Activated CD8-positive, alpha-beta memory T cell treated with anti-CD3 and anti-CD28 coated beads for 24 hours (primary cell): ENCODE measurements around the gene KRTAP25-1.

Experiments used
- DNase-seq: peaks from one replicate; pipeline ENCODE4 v3.0.0-alpha.2; 2020

The KRTAP25-1 gene, protein sequence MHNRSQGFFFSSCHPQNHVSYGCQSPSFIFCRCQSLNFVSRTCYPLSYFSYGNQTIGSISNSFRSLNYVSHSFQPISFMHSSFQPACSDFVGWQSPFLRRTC

DNA sequence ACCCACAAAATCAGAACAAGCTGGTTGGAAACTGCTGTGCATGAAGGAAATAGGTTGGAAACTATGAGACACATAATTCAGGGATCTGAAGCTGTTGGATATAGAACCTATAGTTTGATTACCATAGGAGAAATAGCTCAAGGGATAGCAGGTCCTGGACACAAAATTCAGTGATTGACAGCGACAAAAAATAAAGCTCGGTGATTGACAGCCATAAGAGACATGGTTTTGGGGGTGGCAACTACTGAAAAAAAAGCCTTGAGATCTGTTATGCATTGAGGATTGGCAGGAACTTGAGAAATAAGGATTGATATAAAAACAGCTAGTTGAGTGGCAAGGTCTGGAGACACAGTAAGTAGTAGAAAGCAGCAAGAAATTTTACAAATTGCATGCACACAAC, at the start of gene KRTAP25-1:
TSS of gene KRTAP25-1 (minus strand) at position 300 of the 400 bp plus-strand sequence. CDS start at position 276, 24 bp downstream.
- DNase-seq, result no peak

DNA sequence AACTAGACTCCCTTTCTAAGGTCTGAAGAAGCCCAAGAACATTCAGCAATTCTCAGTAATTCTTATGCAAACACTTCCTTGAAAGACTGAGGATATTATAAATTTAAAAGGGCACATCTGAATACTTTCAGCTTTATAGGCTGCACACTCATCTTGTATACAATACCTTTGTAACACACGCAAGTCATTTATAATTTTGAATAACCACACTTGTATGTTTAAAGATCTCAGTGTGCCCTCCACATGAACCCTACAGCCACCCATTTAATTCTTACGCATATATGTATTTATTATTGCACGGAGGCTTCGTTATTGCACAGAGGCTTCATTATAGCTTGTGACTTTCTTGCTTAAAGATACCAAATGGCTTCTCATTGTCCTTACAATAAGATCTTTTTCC, 49.4 kb upstream of the KRTAP25-1 start:
- DNase-seq, result no peak

DNA sequence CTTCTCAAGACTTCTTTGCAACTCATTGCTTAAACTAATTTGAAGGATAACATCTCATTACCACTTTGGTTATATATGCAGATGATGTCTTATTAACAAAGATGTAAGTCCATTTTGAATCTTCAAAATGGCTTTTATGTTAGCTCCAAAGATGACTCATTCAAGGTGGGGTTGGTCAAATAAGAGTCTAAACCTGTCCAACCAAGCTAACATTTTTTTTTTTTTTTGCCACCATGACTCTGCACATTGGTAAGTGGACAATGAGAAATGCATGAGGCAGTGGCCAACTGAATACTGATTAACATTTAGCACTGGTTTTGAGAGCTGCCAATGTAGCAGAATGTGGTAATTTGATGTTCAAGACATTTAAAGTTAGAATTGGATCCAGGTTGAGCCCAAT, 48.5 kb upstream of the KRTAP25-1 start:
- DNase-seq, result no peak

DNA sequence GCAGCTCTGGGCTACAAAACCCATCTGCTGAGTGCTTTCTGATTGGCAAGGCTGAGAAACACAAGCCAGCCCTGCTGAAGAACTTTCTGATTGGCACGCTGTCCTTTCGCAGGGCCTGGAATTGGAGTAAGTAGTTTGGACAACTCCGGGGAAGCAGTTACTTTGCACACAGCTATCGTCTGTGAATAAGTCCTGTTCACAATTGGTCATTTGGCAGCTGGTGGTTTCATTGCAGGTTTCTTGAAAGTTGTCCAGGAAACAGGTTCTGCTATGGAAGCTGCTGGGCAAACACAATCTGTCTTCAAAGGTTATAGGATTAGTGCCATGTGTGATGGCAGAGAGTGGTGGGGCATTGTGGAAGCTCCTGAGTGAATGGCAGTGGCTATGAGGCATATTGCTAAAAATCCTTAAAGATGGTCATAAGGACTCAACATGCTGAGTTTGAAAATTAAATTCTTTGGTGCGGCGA, 48.0 kb upstream of the KRTAP25-1 start, which contains the start of gene KRTAP27-1:
TSS of gene KRTAP27-1 (minus strand) at position 419 of the 469 bp plus-strand sequence. CDS start at position 393, 26 bp downstream.
- DNase-seq, result no peak

DNA sequence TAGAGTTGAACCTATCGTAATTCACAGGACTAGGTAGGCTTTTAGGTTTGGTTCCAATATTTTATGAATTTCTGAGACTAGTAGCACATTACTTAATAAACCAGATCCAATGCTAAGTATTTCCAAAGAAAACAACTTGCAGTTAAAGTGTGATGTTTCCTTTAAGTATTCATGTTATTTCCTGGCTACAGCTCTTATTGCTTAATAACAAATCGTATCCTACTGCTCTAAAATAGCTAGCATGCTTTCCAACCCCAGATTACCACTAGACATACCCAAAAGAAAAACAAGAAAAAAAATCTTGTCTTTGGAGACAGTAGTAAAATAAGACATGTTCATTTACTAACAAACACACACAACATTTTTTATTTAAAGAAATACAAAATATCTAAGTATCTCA, 47.3 kb upstream of the KRTAP25-1 start:
- DNase-seq, result no peak

DNA sequence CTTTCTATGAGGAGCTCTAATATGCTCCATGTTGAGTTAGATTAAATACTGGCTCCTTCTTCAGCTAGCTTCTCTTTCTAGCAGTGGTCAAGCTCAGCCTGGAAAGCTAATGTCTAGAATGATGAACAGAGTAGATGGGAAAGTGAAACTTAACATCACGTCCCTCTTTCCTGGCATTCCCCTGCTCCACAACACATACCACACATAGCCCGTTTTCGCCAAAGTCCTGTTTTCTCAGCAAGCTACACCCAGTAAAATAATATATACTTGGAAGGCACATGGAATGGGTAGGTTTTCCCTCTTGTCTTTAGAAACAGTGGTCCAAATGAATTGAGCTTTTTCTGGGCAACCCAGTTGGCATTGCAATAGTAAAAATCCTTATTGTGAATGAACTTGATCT, 44.4 kb upstream of the KRTAP25-1 start:
- no peak for DNase-seq

DNA sequence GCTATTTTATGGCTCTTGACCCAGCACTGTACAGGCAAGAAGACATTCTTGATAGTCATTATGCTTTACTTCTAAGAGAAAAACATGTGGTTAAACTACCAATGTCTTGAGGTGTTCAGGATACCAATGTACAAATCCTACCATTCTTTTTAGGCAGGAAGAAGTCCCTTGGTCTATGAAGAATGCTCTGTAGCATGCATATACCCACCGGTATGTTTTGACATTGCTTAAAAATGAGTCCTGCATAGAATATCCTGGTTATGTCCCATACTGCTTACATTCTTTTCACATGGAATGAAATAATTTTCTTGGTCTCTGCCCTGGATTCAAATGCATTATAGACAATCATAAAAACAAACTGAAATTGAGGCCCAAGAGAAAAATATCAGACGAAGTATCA, 43.4 kb upstream of the KRTAP25-1 start:
- no peak for DNase-seq

DNA sequence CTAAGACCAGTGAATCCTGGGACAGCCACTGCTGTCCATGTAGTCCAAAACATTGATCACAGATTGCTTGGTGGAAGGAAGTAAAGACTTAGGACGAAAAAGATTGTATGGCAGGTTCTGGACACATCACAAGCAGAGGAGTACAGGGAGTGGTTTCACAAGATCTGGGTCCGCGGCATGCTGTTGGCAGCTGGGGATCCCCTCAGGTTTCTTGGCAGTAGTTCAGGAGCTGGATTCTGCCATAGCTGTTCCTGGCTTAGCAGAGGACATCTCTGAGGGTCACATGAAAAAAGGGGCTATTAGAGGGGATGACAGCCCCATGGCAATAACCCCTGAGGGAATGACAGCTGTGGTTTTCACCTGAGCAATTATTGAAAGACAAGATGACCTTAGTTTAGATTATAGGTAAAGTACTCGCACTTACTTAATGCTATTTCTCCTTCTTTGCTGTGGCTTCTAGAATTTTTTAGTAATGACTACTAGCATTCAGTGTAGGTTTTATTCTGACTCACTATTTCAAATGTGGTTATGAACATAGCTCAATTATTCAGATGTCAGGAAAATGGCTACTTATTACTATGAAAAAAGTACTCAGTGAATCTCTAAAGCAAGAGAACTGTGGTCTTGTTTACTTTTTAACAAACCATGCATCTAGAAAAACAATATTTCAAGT, 40.0 kb upstream of the KRTAP25-1 start:
- DNase-seq, result no peak

DNA sequence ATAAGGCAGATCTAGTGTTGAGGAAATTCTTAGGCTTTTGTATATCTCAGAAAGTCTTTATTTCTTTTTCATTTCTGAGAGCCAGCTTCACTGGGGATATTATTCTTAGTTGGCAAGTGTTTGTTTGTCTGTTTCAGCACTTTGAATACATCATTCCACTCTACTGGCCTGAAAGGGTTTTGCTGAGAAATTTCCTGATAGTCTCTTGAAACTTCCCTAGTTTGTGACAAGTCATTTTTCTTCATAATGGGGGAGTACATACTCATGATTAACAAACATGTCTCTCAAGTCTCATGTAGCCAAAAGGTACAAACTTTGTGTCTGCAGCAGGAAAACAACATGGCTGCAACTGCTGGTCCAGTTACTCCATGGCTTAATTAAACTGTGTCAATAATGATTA, 37.1 kb upstream of the KRTAP25-1 start:
- no peak for DNase-seq

DNA sequence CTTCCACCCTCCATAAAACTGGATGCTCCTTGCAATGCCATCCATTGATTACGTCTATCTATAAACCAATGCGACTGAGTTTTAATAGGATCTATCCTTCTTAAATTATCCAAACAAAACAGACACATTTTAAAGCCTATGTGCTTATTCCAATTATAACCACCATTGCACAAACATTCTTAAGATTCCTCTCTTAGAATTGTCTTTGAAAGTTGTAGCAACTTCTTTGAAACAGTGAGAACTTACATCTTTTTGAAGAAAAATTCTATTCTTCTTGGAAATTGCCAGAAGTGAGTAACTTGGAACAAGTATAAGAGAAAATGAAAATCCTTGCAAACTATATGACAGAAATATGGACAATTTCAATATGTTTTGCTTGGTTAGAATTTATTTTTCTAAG, 30.9 kb upstream of the KRTAP25-1 start, which contains the start of gene KRTAP26-1:
TSS of gene KRTAP26-1 (minus strand) at position 101 of the 400 bp plus-strand sequence. CDS start 280 bp downstream, outside the sequence.
- DNase-seq, result no peak

DNA sequence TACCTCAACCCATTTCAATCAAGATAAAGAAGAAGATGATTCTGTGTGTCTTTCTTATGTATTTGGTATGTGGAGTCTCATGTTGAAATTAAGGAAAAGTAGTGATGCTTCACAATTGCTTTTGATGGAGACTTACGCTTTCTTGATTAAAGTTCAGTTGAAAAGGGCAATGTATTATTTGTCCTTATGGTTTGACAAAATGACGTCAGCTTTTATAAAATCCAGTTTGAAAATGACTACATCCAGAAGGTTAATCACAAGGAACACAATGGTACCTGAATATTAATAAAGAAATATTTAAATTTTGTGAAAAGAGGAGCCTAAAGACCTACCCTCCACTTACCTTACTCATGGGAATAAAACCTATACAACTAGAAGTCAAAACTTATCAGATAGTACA, 26.4 kb upstream of the KRTAP25-1 start:
- DNase-seq, result no peak

DNA sequence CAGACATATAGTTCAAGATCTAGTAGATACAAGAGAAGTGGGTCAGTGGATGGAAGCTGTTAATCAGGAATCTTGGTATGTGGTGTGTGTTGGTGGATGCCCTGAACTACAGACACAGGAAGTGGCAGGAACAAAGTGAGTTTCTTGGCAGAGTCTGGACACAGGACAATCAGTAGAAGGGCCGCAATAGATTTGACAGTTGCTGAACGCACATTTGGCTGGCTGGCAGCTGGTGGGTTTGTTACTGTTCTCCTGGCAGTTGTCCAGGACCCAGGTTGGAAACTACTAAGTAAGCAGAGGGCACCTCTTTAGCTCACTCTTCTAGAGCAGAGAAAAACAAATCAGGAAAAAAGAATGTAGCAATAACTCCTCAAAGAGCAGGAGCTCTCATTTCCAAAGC, 17.6 kb upstream of the KRTAP25-1 start:
- no peak for DNase-seq

DNA sequence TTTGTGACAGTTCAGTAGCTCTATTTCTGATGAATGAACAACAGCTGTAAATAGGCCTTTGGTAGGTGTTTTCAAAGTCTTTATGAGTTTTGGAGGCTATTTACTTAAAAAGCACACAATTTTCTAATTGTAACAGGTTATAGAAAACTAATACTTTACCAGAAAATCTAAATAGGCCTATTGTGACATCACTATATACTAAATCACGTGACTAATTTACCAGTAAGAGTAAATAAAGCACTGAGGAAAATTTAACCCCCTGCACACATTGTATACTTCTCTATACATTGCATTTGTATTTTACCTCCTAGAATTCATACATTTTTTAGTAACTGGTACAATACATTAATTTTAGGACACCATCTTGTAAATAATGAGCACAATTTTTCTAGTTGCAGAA, 15.8 kb upstream of the KRTAP25-1 start:
- DNase-seq, result no peak

DNA sequence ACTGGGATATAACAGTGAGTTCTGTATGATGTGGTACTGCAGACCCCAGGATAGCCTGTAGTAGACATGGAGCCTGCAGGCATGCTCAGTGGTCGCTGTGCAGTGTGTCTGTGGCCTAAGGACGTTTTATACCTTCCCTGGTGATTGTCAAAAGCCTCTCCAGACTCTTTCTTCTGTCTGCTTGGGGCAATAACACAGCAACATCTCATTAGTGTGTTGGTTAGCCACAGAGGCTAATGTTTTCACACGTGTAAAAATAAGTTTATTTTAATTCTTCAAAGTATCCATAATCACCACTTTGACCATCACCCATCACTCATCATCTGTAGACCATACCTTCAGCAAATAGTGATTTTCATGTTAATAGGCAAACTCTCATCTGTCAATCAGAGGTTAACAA, 6.5 kb downstream of the KRTAP25-1 start, which contains the start of gene KRTAP24-1:
TSS of gene KRTAP24-1 (minus strand) at position 101 of the 400 bp plus-strand sequence. CDS start at position 83, 18 bp downstream.
- no peak for DNase-seq

DNA sequence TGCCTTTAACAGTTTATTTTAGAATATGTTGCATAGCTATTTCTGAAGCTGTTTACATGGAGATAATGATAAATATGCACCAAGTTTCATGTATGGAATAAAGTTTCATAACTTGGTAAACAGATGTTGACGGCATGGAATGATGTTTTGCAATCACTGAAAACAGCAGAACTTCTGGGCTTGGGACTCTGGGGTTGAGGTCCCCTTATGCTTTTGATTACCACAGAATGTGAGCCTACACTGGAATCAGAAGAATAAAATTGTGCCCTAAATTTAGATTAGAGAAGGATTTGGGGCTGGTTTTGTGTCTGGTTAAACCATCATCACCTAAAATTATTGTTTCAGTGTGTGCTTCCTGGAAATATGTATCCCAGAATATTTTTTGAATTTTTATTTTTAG, 17.7 kb downstream of the KRTAP25-1 start:
- DNase-seq, result no peak

DNA sequence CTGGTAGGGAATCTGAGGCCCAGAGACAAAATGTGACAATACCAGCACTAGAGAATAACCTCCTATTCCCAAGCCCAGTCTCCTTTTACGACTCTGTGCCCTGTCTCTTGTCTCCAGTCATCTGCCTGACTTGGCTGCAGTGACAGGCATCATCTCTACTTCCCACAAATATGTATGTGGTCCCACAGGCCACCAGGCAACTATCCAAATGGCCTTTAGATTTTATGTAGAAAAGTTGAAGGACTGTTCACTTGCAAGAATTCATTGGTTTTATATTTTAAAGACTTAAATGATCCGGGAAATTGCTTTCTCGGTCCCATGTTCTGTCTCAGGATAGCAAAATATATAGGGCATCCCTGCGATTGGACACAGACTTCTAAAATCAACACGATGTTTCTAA, 18.2 kb downstream of the KRTAP25-1 start:
- no peak for DNase-seq

DNA sequence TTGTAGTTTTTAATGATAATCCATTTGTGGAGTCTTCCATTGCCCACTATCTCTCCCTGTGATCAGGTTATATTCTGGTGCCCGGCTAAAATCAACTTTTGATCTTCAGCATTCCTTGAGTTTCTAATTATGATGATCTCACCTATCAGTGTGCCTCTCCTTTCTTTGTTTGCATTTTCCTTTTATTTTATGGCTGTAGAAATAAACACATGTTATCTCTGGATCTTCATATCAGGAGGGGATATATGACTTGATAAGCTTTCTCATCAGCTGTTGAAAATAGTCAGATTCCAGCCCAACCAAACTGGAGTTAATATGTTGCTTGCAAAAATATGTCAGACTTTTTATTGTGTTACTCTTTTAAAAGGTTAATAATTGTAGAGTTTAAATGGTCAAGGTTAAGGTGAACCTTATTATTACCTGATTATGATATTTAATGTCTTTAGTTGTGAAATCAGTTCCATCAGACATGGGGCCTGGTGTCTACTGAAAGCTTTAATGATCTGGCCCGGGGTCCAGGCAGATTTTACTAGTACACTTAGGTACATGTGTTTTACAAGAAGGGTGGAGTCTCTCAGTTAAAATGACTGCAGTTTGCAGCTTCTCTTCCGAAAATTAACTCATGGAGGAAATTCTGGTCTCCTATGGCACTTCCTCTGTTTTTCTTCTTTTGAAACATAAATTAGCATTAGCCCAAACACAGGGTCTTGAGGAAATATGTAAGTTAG, 19.3 kb downstream of the KRTAP25-1 start:
- no peak for DNase-seq

DNA sequence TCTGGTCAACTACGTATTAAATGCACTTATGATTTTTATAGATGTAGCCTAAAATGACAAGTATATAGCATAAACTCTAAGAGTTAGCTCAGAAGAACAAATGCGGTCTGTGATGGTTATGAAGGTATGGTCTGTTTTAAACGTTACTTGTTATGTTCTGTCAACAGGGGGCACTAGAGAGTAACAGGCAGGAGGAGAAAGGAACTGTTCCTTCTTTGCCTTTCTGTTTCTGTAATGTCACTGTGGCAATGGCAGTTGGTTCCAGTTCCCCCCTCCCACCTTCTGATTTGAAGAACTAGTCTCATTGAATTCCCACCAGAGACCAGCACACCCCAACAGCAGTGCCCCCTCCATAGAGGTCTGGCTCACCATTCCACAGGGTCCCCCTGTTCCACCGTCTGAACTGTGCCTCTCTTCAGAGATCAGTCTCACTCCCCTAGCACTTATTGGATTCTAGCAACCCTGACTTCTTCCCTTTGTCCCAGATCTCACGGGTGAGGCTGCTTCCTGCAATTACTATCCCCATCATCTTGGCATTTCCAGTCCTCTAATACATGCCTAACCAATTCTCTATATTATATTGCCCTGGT, 20.6 kb downstream of the KRTAP25-1 start:
- DNase-seq, result no peak

DNA sequence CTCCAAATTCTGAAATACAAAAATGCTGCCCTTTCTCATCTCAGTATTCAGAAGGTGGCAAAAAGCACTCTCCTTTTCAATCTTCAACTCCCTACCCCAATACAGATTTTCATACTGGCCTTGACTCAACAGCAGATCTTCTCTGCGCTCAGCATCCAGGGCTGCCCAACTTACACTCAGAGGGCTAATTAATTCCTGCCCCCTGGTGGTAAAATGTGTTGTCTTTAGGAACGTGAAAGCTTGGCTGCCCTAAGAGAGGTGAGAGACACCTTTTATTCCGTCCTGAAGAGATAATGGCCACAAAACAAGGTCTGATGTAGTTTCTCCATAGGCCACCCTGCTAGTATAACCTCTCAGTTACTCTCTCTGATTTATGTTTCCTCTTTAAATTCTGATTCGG, 31.5 kb downstream of the KRTAP25-1 start:
- DNase-seq, result no peak

DNA sequence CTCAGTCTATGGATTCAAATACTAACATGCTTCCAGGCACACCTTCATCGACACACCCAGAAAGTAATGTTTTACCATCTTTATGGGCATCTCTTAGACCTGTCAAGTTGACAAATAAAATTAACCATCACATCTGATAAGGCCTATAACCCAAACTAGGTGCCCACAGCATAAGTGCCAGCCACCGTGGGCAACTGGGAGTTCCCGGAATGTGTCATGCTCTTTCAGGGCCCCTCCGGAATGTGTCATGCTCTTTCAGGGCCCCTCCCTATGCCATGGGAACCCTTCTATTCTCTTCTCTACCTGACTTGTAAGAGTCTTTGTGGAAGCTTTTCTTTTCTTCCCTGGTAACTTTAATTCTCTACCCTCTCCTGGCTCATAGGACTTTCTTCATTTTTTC, 33.2 kb downstream of the KRTAP25-1 start:
- DNase-seq, result no peak

DNA sequence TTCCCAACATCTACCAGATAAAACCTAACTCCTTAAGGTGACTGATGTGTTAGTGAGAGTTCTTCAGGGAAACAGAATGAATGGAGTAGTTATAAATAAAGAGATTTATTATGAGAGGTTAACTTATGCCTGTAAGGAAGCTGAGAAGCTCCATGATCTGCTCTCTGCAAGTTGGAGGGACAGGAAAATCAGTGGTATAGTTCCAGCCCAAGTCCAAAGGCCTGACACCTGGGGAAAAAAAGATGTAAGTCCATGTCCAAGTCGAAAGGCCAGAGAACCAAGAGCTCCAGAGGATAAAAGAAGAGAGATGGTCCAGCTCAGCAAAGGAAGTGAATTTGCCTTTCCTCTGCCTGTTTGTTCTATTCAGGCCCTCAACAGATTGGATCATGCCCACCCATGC, 33.6 kb downstream of the KRTAP25-1 start:
- DNase-seq, result no peak

DNA sequence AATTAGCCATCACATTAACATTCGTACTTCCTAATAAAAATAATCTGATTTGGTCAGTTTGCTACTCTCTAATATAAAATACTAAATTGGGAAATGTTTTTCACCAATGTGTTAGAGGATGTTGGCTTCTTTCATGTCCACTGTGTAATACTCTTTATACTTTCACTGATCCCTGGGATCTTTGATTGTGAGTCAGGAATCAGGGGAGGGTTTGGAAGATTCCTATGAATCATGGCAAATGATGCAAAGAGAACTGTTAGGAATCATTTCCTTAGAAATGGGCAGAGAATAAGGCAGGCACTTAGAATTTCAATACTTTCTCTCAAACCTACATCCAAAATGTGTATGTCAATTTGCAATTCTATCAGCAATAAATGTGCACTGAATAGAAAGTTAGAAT, 37.5 kb downstream of the KRTAP25-1 start:
- no peak for DNase-seq

DNA sequence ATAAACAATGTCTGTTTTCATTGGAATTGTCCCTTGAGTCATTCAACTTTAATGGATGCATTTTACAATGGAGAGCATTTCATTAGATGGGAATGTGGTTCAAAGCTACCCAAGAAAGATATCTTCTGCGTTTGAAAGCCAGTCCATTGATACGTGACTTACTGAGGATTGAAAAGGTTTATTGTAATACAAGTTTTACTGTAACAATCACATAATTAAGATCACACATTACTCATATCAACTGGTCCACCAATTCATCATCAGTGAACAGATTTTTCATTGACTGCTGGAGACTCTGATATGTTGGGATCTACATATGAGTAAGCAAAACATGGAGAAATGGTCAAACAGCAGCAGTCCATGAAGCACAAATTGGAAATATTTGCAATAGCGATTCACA, 39.4 kb downstream of the KRTAP25-1 start:
- no peak for DNase-seq

DNA sequence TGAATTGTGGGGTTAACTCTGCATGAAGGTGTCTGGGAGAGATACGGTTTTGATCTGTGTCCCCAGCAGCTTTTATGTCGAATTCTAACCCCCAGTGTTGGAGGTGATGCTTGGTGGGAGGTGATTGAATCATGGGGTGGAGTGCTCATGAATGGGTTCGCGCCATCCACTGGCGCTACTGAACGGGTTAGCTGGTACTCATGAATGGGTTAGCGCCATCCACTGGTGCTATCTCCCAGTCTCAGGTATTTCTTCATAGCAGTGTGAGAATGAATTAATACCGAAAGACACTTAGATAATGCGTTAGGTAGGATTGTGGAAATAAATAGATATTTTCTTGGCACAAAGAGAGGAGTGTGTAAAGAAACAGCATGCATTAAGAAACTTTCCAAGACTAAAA, 40.5 kb downstream of the KRTAP25-1 start:
- DNase-seq, result no peak
